Hypothalamus (tissue), 51 donors: ENCODE results near the gene VPS54.
"Not testable (repeated sequence)": the region's sequence is repeated elsewhere in the genome, so short reads cannot be mapped to it uniquely, and the experiment has no call there.

ENCODE experiments used
- DNase-seq, 51 donors: peaks; one replicate each; lab custom pipeline; 2025; lab: John Stamatoyannopoulos, UW

Gene VPS54

DNA sequence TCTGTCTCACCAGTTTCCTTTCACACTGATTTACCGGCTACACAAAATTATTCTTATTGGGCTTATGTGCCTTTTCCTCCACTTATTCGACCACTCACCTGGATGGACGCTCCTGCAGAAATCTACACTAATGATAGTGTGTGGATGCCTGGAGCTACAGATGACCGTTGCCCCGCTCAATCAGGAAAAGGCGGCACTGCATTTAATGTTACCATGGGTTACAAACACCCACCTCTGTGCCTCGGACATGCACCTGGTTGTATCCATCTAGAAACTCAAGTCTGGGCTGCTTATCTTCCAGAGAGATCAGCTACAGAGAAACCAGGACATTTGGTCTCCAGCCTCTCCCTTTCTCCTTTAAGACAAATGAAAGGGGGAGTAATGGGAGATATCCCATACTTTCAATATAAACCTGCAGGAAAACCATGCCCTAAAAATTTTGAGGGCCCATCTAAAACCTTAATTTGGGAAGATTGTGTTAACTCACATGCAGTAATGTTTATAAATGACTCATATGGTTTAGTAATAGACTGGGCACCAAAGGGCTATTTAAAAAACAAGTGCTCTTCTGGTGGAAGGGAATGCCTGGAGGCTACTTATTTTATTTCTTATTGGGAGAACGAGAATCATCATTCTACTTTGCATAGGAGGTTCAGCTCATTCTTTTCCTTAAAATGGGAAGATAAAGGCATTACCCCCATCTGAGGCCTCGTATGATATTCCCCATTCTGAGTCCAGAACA lies 24.7 kb downstream of the VPS54 start:
- not testable (repeated sequence) for DNase-seq

DNA sequence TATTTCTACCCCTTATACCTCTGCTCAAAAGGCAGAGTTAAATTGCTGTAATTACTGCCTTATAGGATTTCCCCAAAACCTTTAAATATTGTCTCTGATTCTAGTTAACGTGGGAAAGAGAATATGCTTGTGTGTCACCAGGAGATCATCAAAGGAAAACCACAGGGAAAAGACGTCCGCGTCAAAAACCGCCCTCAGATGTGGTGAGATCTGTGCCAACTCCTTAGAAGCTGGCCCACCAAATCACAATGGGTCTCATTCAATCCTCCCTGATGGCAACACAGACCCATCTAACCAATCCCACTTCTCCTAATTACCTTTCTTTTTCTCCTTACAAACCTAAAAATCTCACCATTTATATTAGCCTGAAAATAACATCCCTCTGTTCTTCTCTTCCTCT lies 25.4 kb downstream of the VPS54 start:
- DNase-seq: no peak

DNA sequence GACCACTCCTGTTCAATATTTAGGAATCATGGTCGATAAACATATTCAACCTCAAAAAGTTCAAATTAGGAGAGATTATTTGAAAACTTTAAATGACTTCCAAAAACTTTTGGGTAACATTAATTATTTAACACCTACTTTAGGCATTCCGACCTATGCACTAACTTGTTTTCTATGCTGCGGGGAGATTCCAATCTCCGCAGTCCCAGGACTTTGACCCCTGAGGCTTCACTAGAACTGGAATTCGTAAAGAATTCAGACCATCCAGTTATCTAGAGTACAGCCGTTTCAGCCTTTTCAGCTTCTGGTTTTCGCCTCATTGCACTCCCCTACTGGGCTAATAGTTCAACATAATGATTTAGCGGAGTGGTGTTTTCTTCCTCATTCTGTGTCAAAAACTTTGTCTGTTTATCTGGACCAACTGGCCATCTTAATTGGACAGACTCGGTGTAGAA lies 26.1 kb downstream of the VPS54 start:
- not testable (repeated sequence) for DNase-seq

DNA sequence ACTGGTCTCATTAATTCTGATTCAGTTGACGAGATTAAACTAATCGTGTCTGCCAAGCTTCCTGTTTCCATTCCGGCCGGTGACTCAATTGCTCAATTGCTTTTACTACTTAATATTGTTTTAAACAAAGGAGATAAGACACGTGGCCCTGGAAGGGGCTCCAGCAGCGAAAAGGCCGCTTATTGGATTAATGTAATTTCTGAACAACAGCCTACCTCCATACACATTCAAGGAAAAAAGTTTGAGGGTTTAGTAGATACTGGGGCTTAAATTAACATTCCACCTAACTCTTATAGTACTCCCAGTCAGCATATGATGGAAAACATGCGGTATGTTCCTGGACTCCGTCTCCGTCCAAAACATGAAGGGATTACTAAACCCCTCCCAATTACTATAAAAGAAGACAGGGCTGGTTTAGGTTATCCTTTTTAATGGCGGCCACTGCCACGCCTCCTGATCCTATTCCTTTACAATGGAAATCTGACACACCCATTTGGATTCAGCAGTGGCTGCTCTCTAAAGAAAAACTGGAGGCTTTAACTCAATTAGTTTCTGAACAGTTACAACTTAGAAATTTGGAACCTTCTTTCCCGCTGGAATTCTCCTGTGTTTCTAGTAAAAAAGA lies 27.1 kb downstream of the VPS54 start:
- no peak for DNase-seq

- DNase-seq: not testable (repeated sequence)
Measured at GRCh38 chr2:63991173-63991999, 27.8 kb downstream of the VPS54 start.

DNA sequence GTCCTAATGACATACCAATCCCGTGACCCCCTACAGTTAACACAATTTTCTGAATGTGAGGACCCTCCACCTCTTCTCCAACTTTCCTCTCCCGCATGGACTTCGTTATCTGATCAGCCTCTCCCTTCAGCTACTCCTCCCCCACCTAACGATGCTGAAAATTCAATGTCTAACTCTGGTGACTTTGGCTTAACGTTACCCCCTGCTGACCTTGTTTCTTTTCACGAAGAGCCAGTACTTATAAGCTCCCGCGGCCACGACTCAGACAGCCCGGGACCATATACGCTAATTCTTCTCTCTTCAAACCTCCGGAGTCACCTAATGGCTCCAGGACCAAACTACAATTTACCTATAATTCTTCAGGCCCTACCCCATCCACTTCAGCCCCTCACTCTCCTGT lies 29.2 kb downstream of the VPS54 start:
- no peak for DNase-seq

DNA sequence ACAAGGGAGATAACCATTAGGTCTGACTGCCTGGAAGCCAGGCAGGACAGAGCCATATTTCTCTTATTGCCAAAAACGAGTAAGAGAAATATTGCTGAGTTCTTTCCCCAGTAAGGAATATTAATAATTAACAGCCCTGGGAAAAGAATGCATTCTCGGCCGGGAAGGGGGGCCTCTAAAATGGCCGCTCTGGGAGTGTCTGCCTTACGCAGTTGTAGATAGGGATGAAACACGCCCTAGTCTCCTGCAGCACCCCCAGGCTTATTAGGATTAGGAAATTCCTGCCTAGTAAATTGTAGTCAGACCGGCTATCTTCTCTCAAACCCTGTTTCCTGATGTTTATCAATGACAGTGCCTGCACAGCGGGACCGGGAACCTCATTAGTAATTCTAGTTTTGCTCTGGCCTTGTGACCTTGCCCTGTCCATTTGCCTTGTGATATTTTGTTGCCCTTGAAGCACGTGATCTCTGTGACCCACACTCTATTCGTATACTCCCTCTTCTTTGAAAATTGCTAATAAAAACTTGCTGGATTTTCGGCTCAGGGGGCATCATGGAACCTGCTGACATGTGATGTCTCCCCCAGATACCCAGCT lies 30.3 kb downstream of the VPS54 start:
- not testable (repeated sequence) for DNase-seq

DNA sequence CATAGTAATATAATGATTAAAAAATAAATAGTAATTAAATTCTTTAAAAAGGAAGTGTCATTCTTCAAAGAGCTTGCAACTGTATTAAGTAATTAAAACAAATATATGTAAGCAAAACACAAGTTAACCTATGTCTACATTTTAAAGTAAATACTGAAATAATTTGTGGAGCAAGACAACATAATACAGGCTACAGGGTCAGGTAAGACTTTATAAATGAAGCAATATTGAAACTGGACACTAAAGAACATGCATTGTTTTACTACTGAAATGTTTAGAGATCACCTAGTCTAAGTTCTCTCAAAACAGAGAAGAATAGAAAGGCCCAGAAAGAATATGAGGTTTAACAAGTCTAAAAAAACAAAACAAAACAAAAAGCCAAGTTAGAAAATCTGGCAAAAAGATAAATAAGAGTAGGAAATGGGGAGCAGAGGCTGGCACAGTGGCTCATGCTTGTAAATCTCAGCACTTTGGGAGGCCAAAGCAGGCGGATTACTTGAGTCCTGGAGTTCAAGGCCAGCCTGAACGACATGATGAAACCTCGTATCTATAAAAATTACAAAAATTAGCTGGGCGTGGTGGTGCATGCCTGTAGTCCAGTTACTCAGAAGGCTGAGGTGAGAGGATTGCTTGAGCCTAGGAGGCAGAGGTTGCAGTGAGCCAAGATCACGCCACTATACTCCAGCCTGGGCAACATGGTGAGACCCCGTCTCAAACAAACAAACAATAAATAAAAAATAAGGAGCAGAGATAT lies 34.4 kb downstream of the VPS54 start:
- no peak for DNase-seq

GRCh38 chr2:63983986-63984605 lies 35.1 kb downstream of the VPS54 start:
- DNase-seq: no peak

DNA sequence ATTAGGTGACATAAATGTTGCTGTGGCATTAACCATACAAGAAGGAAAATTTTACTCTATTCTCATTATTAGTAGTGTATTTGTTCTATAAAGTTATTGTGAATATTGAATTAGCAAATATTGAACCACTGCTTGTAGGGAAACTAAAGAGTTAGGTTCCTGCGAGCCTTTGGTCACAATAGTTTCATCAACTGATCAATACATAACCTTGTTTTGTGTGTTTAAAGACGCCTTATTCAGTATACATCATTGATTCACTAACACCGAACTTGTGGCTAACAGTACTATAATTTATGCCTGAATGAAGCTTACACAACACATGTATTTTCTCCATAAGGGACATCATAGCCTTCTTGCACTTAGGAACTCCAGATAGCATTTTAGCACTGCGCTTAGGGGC lies 36.9 kb downstream of the VPS54 start:
- DNase-seq: no peak

DNA sequence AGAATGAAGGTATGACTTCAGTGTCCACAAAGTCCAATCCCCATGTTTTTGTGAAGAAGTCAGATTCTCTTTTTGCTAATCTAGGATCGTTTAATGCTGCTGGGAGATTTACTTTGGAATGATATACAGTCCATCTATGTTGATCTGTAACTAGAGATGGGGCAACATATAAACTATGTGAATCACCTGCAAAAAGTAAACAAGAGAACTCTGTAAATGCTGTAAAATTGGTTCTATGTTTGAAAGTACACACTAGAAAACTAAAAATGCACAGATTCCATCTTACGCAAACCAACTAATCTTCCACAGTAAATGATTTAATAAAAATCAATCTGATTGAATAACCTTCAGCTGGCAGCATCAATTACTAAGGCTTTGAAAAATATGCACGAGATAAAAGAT lies 37.5 kb downstream of the VPS54 start:
- DNase-seq: no peak

- no peak for DNase-seq
Measured at GRCh38 chr2:63980794-63981193, 38.4 kb downstream of the VPS54 start.

DNA sequence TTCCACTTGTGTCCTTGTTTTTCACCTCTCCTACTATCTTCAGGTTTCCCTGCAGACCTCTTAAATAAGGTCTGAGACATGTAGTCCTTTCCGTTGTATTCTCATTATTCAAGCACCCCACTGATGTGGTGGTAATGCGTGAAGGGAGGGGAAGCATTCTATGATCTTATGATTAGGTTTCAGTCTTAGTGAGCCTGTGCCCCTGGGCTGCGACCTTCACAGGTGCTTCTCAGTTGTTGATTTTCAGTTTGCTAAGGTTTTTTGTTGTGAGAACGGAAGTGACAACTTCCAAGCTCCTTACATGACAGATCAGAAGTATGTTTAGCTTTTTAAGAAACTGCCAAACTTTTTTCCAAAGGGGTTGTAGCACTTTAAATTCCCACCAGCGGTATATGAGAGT lies 41.3 kb downstream of the VPS54 start:
- DNase-seq: no peak

DNA sequence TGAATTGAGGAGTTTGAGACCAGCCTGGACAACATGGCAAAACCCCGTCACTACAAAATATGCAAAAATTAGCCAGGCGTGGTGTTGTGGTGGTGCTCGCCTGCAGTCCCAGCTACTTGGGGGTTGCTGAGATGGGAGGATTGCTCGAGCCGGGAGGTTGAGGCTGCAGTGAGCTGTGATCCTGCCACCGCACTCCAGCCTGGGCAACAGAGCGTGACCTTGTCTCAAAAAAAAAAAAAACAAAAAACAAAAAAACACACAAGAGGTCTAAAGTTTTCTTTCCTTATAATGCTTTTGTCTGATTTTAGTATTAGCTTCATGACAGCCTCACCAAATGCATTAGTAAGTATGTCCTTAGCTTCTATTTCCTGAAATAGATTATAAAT lies 43.1 kb downstream of the VPS54 start:
- DNase-seq: no peak

DNA sequence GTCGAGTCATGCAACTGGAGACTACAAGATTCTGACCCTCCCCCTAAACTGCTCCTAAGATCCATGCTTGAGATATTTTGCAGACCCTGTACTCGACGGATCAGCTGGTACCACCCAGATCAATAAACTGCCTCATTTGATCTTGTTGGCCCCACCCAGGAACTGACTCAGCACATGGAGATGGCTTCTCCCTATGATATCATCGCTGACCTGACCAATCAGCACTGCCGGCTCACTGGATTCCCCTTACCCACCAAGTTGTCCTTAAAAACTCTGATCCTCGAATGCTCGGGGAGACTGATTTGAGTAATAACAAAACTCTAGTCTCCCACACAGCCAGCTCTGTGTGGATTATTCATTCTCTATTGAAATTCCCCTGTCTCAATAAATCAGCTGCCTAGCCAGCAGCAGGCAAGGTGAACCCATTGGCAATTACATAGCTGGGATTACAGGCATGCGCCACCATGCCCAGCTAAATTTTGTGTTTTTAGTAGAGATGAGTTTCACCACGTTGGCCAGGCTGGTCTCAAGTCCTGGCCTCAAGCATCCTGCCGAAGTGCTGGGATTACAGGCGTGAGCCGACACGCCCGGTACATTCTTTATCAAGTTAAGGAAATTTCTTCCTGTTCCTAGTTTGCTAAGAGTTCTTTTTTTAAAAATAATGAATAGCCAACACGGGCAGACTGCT lies 43.6 kb downstream of the VPS54 start:
- DNase-seq: no peak

GRCh38 chr2:63975036-63975435 lies 44.2 kb downstream of the VPS54 start:
- not testable (repeated sequence) for DNase-seq

DNA sequence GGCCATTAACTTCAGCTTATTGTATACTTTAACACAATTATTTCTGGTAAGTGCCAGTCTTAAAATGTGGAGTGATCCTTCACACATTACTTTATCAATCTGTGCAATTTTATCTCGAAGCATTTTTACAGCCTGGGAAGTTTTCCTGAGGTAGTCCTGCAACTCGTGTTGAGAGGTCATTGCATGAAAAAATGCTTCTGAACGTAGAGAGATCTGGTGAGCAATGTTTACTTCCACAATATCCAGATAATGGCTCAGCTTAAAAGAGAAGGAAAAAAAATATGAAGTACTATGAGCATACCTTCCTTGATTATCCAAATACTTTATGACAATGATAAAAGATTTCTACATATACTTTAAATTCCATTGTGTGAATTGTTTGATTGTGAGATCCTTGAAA lies 57.0 kb downstream of the VPS54 start:
- DNase-seq: no peak

GRCh38 chr2:63950414-63950813 lies 68.8 kb downstream of the VPS54 start:
- DNase-seq: no peak

DNA sequence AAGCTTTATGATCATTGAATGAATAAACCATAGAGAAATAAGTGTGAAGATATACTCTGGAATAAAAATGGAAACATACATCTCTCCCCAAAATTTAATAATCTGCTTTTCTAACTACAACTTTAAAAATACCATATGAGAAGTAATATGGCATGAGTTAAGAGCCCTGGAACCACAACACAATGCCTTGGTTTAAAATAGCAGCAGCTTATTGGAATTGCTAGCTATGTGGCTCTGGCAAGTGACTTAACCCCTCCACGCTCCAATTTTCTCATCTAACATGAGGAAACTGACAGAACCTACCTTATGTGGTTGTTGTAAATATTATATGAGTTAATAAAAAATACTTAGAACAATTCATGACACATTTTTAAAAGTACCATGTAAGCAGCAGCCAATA lies 76.4 kb downstream of the VPS54 start:
- no peak for DNase-seq
